Type B pancreatic cell (in vitro differentiated cells): ENCODE results near the gene ZNF628. TPM values are rescaled to one million over a fixed set of nuclear protein-coding genes. Genes with fewer than 3 reads are reported as not detected.

Source experiments
- DNase-seq: peaks from one replicate; pipeline ENCODE4 v3.0.0; 2021; ENCODE audit warnings: mixed read lengths; ENCODE audit not compliant: unreplicated experiment; ENCODE audit errors: extremely low spot score
- H3K27ac Mint-ChIP-seq: 2 replicates; pipeline ENCODE4 v1.8.0; 2021; ENCODE audit warnings: mild to moderate bottlenecking, mixed read lengths
- H3K27me3 Mint-ChIP-seq: 2 replicates; pipeline ENCODE4 v1.8.0; 2021; ENCODE audit warnings: mixed read lengths
- H3K36me3 Mint-ChIP-seq: 2 replicates; pipeline ENCODE4 v1.8.0; 2021; ENCODE audit warnings: mixed read lengths
- H3K4me1 Mint-ChIP-seq: one replicate; pipeline ENCODE4 v1.8.0; 2021; ENCODE audit warnings: mixed read lengths; ENCODE audit not compliant: unreplicated experiment
- H3K4me3 Mint-ChIP-seq: 2 replicates; pipeline ENCODE4 v1.8.0; 2021; ENCODE audit warnings: mild to moderate bottlenecking, mixed read lengths
- H3K9me3 Mint-ChIP-seq: 2 replicates; pipeline ENCODE4 v1.8.0; 2021; ENCODE audit warnings: mixed read lengths
- total RNA-seq: library from RNA; stranded (reverse); gene quantifications from 2 replicates; pipeline ENCODE4 v1.2.1, GENCODE V29; 2021; ENCODE audit warnings: low replicate concordance
- TF ChIP-seq, protein P1 (sequence below): fragments of 200-600 bp; sonication (generic); conservative IDR thresholded peaks from 2 replicates; pipeline ENCODE4 v1.5.0; 2021; ENCODE audit warnings: antibody characterized with exemption, mild to moderate bottlenecking

Gene ZNF628
- total RNA-seq, 1 donor from 2014 or later: 10.3 TPM

DNA sequence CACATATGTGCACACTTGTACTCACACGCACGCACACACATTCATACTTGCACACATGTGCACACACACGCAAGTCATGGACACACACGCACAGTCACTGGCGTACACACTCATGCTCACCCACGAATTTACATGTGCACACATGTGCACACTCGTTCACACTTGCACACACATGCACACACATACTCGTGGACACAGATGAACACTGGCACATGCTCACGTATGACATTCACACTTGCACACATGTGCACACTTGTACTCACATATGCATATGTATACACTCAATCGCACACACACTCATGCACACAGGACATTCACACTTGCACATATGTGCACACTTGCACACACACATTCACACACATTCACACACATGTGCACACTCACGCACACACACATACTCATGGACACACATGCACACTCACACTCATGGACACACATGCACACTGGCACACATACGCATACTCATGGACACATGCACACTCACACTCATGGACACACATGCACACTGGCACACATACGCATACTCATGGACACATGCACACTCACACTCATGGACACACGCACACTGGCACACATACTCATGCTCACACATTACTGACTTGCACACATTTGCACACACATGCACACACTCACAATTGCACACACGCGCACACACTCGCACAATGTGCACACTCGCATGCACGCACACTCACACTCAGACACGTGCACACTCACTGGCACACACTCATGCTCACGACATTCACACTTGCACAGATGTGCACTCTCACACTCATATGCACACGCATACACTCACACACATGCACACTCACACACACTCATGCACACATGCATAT is 51.0 kb downstream of the ZNF628 start:
- H3K4me3 Mint-ChIP-seq: no peak overlapping the region
- no peaks in the 10 kb centered on the region for H3K9me3 Mint-ChIP-seq
- H3K4me1 Mint-ChIP-seq: no peaks in the 10 kb centered on the region
- H3K27ac Mint-ChIP-seq: no peak overlapping the region
- H3K36me3 Mint-ChIP-seq: no peaks in the 10 kb centered on the region
- no peak for DNase-seq
- peaks cover 8% of the 10 kb centered on the region for H3K27me3 Mint-ChIP-seq
- TF ChIP-seq, protein P1, sequence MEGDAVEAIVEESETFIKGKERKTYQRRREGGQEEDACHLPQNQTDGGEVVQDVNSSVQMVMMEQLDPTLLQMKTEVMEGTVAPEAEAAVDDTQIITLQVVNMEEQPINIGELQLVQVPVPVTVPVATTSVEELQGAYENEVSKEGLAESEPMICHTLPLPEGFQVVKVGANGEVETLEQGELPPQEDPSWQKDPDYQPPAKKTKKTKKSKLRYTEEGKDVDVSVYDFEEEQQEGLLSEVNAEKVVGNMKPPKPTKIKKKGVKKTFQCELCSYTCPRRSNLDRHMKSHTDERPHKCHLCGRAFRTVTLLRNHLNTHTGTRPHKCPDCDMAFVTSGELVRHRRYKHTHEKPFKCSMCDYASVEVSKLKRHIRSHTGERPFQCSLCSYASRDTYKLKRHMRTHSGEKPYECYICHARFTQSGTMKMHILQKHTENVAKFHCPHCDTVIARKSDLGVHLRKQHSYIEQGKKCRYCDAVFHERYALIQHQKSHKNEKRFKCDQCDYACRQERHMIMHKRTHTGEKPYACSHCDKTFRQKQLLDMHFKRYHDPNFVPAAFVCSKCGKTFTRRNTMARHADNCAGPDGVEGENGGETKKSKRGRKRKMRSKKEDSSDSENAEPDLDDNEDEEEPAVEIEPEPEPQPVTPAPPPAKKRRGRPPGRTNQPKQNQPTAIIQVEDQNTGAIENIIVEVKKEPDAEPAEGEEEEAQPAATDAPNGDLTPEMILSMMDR: no peak

DNA sequence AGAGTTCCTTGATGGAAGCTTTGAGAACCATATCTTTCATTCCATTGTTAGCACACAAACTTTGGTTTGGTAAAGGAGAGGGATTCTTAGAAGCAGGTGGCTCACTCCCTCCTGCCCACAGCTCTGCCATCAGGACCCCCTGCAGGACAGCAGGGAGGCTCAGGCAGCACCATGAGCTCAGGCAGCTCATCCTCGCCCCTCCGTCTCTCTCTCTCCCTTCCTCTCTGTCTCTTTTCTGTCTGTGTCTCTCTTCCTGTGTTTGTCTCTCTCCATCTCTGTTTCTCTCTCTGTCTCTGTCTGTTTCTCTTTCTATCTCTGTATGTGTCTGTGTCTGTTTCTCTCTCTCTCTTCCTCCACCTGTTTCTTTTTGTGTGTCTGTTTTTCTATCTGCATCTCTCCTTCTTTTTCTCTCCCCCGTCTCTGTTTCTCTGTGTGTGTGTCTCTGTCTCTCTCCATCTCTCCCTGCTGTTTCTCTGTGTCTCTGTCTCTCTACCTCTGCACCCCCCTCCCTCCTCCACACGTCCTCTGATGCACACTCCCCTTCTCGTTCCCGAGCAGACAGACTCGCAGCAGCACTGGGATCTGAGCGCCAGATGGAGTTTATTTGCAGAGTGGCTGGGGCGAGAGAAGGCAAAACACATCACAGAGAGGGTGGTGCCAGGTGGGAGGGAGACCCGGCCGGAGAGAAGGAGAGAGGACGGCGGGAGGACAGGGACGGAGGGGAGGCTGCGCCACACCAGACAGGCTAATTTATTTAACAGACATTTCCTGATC is 51.8 kb downstream of the ZNF628 start:
- no peaks in the 10 kb centered on the region for H3K4me1 Mint-ChIP-seq
- no peaks in the 10 kb centered on the region for H3K36me3 Mint-ChIP-seq
- H3K27ac Mint-ChIP-seq: no peak overlapping the region
- H3K4me3 Mint-ChIP-seq: no peak overlapping the region
- H3K27me3 Mint-ChIP-seq: peaks cover 8% of the 10 kb centered on the region
- TF ChIP-seq, protein P1: no peak
- no peak for DNase-seq
- no peaks in the 10 kb centered on the region for H3K9me3 Mint-ChIP-seq

DNA sequence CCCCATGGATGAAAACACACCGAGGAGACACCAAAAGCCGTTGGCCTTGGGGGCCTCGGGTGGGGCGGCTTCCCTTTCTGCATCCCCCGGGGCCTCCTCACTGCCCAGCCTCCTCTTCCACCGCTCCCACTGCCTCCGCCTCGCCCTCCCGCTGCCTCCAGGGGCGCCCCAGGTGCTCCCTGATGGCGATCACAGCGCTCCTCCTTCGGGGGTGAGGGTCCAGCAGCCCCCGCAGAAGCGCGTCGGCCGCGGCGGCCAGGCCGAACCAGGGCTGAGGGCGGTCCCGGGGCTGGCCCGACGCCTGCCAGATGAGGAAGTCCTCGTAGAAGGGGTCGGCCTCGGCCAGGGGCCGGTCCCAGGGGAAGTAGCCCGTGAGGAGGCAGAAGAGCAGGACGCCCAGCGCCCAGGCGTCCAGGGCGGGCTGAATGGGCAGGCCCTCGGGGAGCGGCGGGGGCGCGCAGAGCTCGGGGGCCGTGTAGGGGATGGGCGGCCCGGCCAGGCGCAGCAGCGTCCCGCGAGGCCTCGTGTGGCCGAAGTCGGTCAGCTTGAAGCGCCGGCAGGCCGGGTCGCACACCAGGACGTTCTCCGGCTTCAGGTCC is 53.3 kb downstream of the ZNF628 start:
- TF ChIP-seq, protein P1: no peak
- Mint-ChIP-seq H3K27me3 (peaks cover 4% of the 10 kb centered on the region), H3K9me3 (no peaks in the 10 kb centered on the region), H3K4me1 (peaks cover 4% of the 10 kb centered on the region), H3K27ac (no peak overlapping the region), H3K4me3 (no peak overlapping the region), H3K36me3 (no peaks in the 10 kb centered on the region)
- DNase-seq: no peak

DNA sequence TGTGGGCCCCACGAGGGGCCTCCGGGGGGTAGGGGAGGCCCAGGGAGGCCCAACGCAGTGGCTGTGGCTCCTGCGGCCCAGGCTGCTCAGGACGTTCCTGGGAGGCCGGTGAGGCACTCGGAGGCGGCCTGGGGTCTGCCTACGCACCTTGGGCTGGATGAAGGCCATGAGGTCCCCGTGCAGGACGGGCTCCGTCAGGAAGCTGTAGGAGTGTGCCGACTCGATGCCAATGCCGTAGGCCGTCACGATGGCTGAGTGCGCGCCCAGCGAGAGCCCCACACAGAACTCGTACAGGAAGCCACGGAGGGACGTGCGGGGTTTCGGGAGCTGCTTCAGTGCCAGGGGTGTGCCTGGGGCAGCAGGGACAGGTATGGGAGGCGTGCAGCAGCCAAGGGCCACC is 54.6 kb downstream of the ZNF628 start:
- TF ChIP-seq, protein P1: no peak
- Mint-ChIP-seq H3K36me3 (no peaks in the 10 kb centered on the region), H3K9me3 (no peaks in the 10 kb centered on the region), H3K27me3 (no peaks in the 10 kb centered on the region), H3K4me3 (no peak overlapping the region), H3K4me1 (peaks cover 4% of the 10 kb centered on the region), H3K27ac (no peak overlapping the region)
- no peak for DNase-seq

Other genes starting within 250 kb of the ZNF628 start
- gene TMEM86B, start 247.9 kb upstream of the ZNF628 start, total RNA-seq: 14.4 and 19.0 TPM in 2 replicates
- gene PPP6R1, start 217.6 kb upstream of the ZNF628 start, total RNA-seq: 71.5 and 72.3 TPM in 2 replicates
- gene HSPBP1, start 196.5 kb upstream of the ZNF628 start, total RNA-seq: 37.8 and 50.7 TPM in 2 replicates
- 9.8 and 32.3 TPM in 2 replicates for gene BRSK1, start 192.6 kb upstream of the ZNF628 start, total RNA-seq
- 1.2 and 1.6 TPM in 2 replicates for gene TMEM150B, start 151.3 kb upstream of the ZNF628 start, total RNA-seq
- 26.9 and 32.9 TPM in 2 replicates for gene KMT5C, start 136.7 kb upstream of the ZNF628 start, total RNA-seq
- 0.33 and 0.87 TPM in 2 replicates for gene COX6B2, start 121.9 kb upstream of the ZNF628 start, total RNA-seq
- not detected in 2 replicates for gene GARIN5B, start 113.4 kb upstream of the ZNF628 start, total RNA-seq
- 0.46 and 0.48 TPM in 2 replicates for gene IL11, start 106.2 kb upstream of the ZNF628 start, total RNA-seq
- 2.6 and 2.8 TPM in 2 replicates for gene TMEM190, start 99.8 kb upstream of the ZNF628 start, total RNA-seq
- 8.1 and 14.0 TPM in 2 replicates for gene TMEM238, start 92.3 kb upstream of the ZNF628 start, total RNA-seq
- gene RPL28, start 90.7 kb upstream of the ZNF628 start, total RNA-seq: 1,799 and 2,072 TPM in 2 replicates
- 40.7 and 91.3 TPM in 2 replicates for gene UBE2S, start 68.8 kb upstream of the ZNF628 start, total RNA-seq
- 0.05 and 0.22 TPM in 2 replicates for gene SHISA7, start 33.3 kb upstream of the ZNF628 start, total RNA-seq
- 44.2 and 47.5 TPM in 2 replicates for gene ISOC2, start 15.0 kb upstream of the ZNF628 start, total RNA-seq
- gene C19orf85, start 11.9 kb upstream of the ZNF628 start, total RNA-seq: not detected in 2 replicates
- gene NAT14, start 8.6 kb downstream of the ZNF628 start, total RNA-seq: 46.5 and 64.3 TPM in 2 replicates
- gene SSC5D, start 11.8 kb downstream of the ZNF628 start, total RNA-seq: 0.83 and 1.5 TPM in 2 replicates
- gene SBK2, start 60.5 kb downstream of the ZNF628 start, total RNA-seq: 0.75 TPM in 1 of 2 replicates, not detected in the other
- 0.24 and 0.36 TPM in 2 replicates for gene SBK3, start 68.9 kb downstream of the ZNF628 start, total RNA-seq
- gene ZNF579, start 104.2 kb downstream of the ZNF628 start, total RNA-seq: 21.1 and 23.9 TPM in 2 replicates
- gene FIZ1, start 122.9 kb downstream of the ZNF628 start, total RNA-seq: 18.4 and 22.4 TPM in 2 replicates
- 13.6 and 23.9 TPM in 2 replicates for gene ZNF524, start 123.7 kb downstream of the ZNF628 start, total RNA-seq
- gene ZNF865, start 129.0 kb downstream of the ZNF628 start, total RNA-seq: 14.6 and 16.2 TPM in 2 replicates
- 9.4 and 9.6 TPM in 2 replicates for gene ZNF784, start 147.9 kb downstream of the ZNF628 start, total RNA-seq
- 28.5 and 37.4 TPM in 2 replicates for gene ZNF580, start 164.4 kb downstream of the ZNF628 start, total RNA-seq
- gene ZNF581, start 167.0 kb downstream of the ZNF628 start, total RNA-seq: 41.3 and 43.1 TPM in 2 replicates
- gene CCDC106, start 171.6 kb downstream of the ZNF628 start, total RNA-seq: 16.1 and 18.1 TPM in 2 replicates
- 170 and 232 TPM in 2 replicates for gene U2AF2, start 178.4 kb downstream of the ZNF628 start, total RNA-seq
- 121 and 127 TPM in 2 replicates for gene EPN1, start 198.6 kb downstream of the ZNF628 start, total RNA-seq